ENCODE measurements around the gene SIRPA.

Gene SIRPA

GRCh38 chr20:1870792-1871550 lies 24.2 kb upstream of the SIRPA start:
- no peak for DNase-seq

GRCh38 chr20:1871807-1872458 lies 23.3 kb upstream of the SIRPA start:
- DNase-seq: no peak

DNA sequence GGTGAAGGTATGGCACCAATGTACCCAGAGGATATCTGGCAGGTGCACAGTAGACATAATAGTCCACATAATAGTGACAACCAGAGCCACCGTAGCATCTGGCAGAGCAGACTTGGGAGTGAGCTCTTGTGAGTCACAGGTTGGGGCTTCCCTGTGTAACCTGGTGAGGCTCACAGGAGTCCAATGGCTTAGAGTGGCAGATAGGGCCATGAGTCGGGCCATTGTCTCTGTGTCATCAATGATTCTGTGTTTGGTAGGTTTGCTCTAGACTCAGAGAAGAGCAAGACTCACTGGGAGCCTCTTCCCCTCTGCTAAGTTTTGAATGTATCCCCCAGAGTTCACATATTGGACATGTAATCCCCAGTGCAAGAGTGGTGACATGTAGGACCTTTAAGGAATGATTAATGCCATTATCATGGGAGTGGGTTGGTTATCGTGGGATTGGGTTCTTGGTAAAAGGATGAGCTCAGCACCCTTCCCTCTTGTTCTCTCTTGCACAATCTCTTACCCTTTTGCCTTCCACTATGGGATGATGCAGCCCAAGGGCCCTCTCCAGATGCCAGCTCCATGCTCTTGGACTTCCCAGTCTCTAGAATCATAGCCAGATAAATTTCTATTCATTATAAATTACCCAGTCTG lies 22.6 kb upstream of the SIRPA start:
- no peak for DNase-seq

DNA sequence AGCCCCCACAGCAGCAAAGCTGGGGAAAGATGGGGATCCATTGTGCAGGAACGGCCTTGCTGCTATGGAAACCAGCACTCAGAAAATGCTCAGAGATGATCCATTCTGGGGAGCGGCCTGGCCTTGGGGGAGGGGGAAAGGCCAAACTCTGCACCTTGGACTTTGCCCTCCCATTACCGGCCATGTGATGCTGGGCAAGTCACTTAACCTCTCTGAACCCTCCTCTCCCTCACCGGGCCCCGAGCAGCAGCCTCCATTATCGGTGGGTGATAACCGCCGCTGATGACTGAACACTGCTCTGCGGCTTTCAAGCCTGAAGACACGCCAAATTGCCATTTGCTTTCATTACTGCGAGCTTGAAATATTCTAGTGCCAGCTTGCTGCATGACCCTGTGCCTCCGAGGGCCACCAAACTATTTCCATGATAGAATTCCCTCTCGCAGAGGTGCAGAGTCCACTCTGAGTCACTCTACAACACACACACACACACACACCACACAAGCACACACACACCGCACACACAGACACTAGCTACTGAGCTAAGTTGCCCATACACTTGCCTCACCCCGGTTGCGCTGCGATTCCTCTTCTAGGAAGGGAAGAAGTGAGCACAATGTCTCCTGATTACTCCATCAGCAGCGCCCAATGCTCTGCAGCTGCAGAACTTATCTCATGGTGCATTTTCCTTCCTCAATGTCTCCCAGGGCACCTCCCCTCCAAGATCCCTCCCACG lies 20.6 kb upstream of the SIRPA start:
- DNase-seq: no peak

GRCh38 chr20:1875183-1875554 lies 20.0 kb upstream of the SIRPA start:
- no peak for DNase-seq

GRCh38 chr20:1875762-1876161 lies 19.4 kb upstream of the SIRPA start:
- DNase-seq: no peak

DNA sequence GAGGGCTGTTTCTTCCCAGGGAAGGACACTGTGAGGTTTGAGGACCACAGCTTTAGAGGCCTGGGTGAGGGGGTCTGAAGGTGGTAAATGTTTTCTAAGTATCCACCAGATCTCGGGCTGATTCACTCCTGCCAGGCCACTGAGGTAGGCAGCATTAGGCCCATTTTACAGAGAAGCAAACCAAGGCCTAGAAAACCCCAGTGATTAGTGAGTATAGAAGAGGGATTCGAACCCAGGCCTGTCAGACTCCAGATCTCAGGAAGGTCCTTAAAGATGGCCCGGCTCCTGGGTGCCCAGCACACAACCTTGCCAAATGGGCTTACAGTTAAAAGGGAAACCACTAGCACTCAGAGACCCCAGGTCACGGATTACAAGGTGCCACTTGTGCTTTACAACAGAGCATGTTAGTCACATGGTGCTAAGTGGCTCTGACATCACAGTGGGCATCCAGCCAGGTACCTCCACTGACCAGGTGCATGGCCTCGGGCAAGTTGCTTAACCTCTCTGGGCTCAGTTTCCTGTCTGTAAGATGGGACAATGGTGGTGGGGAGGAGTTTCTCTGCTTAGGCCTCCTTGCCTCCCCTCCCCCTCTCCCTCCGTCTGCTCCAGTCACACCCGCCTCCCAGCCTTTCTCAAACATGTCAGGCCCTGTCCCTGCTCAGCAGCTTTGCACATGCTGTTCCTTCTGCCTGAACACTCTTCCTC lies 18.8 kb upstream of the SIRPA start:
- no peak for DNase-seq

DNA sequence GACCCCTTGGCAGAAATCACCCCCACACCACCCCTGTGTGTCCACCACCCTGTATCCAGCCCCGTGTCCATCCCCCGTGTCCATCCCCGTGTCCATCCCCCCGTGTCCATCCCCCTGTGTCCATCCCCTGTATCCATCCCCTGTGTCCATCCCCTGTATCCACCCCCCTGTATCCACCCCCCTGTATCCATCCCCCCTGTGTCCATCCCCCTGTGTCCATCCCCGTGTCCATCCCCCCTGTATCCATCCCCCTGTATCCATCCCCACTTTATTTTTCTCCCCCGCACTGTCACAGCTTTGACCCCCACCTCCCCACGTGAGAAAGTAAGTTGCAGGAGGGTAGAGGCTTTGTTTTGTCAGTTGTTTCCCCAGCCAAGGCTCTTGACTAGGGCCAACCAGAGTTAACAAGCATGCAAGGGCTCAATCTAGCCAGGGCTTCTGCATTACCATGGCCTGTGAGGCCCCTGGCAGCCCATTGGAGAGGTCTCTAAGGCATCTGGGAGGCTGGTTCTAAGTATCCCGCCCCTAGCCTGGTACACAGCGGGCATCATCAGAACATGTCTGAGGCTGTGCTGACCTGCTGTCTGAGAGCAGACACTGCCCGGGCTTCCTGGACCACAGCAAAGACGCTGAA lies 18.1 kb upstream of the SIRPA start:
- no peak for DNase-seq

DNA sequence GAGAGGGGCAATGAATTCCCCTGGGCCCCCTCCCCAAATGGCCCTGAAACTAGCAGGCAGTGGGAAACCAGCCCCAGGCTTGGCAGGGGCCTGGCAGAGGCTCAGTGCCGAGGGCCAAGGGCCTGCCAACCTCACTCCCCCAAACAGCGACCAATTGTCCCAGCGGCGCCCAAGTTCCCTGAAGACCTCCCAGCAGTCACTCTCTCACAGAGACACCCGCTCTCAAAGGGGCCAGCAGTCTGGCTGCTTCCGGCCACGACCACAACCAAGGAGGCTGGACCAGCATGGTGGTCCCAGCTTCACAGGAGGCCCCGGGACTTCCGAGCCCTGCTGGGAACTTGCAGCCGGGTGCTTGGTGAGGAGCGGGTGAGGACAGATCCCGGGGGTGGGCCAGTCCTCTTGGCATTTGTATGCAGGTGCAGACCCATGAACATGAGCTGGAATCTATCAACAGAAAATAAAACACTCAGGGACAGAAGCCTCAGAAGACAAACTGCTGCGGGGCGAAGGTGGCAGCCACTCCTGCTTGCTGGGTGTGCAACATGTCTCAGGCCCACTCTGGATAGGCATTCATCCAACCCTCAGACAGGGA lies 17.5 kb upstream of the SIRPA start:
- DNase-seq: no peak

- no peak for DNase-seq
Observed at GRCh38 chr20:1879369-1879768, 15.8 kb upstream of the SIRPA start.

DNA sequence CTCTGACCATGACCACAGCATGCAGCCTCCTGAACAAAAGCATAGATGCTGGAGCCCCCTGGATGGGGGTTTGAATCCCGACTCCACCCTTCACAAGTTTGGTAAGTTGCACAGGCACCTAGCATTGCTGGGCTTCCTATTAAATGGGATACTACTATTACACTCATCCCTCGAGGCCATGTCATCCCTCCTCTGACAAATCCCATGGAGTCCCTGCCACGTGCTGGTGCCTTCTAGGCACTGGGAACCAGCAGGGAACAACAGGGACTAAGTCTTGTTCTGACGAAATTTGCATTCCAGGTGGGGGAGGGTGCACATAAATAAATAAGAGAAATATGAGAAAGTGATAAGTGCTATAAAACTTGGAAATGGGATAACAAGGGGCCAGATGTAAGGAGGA lies 15.3 kb upstream of the SIRPA start:
- no peak for DNase-seq

DNA sequence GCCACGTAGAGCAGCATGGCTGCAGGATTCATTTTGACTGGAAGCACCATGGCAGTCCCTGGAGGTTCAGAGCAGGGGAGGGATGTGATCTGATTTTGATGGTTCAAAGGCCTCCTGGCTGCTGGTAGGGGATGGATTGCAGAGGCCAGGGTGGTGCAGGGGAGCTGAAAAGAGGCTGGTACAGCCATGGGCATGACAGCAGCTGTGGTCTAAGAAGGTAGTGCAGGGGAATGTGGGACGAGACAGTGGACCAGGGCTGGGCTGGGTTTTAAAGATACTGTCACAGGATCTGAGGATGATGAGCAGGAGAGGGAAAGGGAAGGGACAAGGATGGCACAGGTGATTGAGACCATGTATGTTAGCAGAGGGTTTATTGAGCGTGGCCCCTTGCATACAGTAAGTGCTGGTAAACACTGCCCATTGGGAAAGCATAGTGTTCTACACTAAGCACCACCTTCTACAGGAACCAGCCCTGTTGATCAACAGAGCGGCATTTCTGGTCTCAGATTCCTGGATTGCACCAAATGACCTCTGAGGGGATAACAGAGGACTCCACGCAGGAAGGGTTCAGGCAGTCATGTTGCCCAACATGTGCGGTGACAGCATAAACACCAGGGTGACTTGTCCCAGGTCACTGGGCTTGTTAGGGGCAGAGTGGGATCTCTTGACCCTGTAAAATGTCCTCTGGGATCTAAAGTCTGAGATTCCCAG lies 14.5 kb upstream of the SIRPA start:
- no peak for DNase-seq

- DNase-seq: no peak
Observed at GRCh38 chr20:1881240-1881835, 13.9 kb upstream of the SIRPA start.

DNA sequence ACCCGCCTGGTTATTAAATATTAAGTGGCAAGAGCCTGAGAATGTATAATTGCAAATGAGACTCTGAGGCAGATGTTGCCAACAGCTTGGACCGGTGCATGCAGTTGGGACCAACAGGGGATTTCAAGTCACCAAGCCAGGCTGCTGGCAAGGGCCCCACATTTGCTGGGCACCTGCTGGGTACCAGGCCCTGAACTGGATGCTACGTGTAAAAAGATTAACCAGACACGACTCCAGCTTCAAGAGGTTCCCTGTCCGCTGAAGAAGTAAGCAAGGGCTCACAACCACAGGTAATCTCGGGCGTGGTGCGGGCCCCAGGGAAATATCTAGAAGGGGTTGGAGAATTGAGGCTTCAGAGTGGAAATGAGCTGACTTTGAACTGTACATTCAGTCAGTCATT lies 13.2 kb upstream of the SIRPA start:
- no peak for DNase-seq

GRCh38 chr20:1883986-1884385 lies 11.2 kb upstream of the SIRPA start:
- no peak for DNase-seq

DNA sequence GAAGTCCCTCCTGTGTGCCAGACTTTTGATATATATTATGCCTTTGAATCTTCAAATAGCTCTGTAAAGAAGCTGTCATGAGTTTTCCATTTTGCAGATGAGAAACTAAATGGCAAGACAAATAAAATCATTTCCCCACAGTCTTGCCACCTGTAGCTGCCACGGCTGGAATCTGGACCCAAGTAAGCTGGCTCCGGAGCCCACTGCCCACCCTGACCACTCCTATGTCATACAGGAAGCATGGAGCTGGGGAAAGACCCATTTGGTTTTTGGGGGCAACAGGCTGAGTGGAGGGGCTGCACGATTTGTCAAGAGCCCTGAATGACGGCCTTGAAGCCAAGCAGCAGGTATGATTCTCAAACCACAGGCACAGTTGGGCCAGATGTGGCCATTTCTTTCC lies 10.0 kb upstream of the SIRPA start:
- DNase-seq: no peak

GRCh38 chr20:1885940-1886693 lies 9.1 kb upstream of the SIRPA start:
- DNase-seq: no peak

DNA sequence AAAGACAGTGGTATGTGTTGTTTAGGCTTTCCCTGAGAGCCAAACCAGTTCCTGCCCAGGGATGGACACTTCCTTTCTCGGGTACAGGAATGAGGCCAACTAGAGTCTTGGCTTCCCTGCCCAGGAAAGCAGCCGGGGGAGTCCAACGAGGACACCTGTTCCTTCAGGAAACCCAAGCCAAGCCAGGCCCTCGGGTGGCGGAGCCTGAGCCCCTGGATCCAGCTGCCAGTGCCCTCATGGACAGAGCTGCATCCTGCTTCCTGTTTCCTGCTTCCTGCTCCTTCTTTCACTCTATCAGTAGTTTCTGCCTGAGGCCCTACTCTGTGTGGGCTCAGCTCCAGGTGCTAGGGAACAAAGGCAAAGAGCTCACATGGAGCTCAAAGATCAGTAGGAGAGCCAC lies 7.9 kb upstream of the SIRPA start:
- DNase-seq: no peak

DNA sequence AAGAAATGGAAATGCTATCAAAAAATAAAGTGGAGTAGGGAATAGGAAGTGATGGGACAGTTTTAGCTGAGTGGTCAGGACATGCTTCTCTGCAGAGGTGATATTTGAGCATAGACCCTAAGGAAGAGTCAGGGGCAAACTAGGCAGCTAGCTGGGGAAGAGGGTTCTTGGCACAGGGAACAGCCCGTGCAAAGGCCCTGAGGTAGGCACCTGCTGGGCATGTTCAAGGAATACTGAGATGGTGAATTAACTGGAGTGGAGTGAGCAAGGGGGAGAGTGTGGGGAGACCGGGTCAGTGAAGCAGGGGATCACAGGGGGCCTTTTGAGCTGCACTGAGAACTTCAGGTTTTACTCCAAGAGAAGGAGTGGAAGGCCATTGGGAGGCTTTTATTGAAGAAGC lies 7.5 kb upstream of the SIRPA start:
- DNase-seq: no peak

DNA sequence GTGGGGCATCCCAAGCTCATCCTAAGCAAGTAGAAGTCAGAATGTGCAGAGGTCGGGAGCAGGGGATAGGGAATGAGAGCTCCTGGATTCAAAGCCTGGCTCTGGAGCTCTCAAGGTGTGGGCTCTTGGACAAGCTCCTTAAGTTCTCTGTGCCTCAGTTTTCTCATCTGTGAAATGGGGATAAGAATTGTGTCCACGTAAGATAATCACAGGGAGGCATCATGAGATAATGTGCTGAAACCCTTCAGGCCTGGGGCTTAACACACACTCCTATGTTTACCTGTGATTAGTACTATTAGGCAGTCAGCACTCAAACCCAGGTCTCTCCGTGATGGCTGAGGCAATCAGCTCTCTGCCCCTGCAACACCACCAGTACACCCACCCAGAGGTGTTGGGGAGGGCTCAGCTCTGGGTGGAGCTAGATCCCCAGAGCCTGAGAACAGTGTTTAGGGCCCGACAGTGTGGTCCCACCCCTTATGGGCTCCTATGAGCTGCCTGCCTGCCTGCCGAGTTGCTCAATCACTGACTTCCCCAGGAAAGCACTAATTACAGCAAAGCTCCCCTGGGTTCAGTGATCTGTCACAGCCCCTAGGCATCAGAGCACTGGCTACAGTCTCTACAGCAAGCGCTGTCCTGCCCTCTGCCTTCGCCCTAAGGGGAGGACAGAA lies 6.3 kb upstream of the SIRPA start:
- no peak for DNase-seq
